Thoracic aorta (tissue), 2 donors: ENCODE results near the gene MYO5A. TPM values are rescaled to one million over a fixed set of nuclear protein-coding genes. Genes with fewer than 3 reads are reported as not detected.
"Not testable (repeated sequence)": the region's sequence is repeated elsewhere in the genome, so short reads cannot be mapped to it uniquely, and the experiment has no call there.

Experiments
- ATAC-seq: fragments of 150-250 bp; one replicate; pipeline ENCODE4 v1.8.0; 2017; ENCODE audit warnings: low read depth; ENCODE audit not compliant: insufficient number of reproducible peaks, low FRiP score
- DNase-seq: peaks from one replicate; pipeline ENCODE4 v3.0.0-alpha.2; 2020; ENCODE audit warnings: low spot score
- H3K27ac ChIP-seq, 2 donors: fragments of 200-600 bp; sonication (generic); 1 replicate in 1 of 2; 2 replicates in 1 of 2; pipeline ENCODE4 v1.5.1; 2016; ENCODE audit warnings: mild to moderate bottlenecking in 2 of 2, moderate library complexity in 2 of 2
- H3K27me3 ChIP-seq: fragments of 200-600 bp; sonication (generic); replicated peaks from 2 replicates; pipeline ENCODE4 v1.6.0; 2016; ENCODE audit warnings: mild to moderate bottlenecking; ENCODE audit not compliant: insufficient read depth
- H3K36me3 ChIP-seq: fragments of 200-600 bp; sonication (generic); one replicate; pipeline ENCODE4 v1.5.1; 2016
- H3K4me1 ChIP-seq, 2 donors: fragments of 200-600 bp; sonication (generic); 1 replicate in 1 of 2; 2 replicates in 1 of 2; pipeline versions ENCODE4 v1.5.1 to v1.6.0; 2016; ENCODE audit warnings: low read depth in 2 of 2, mild to moderate bottlenecking in 1 of 2; ENCODE audit not compliant: control insufficient read depth in 1 of 2
- H3K4me3 ChIP-seq: fragments of 200-600 bp; sonication (generic); 2 replicates; pipeline ENCODE4 v1.5.1; 2016; ENCODE audit warnings: mild to moderate bottlenecking
- H3K9me3 ChIP-seq: fragments of 200-600 bp; sonication (generic); 2 replicates; pipeline ENCODE4 v1.5.1; 2016
- total RNA-seq, 2 donors: library from RNA; depleted of rRNA; stranded (reverse); fragments of >200 nt; gene quantifications; one replicate each; pipeline versions ENCODE4 v1.1.0 to v1.2.3, GENCODE V29; 2016
- TF ChIP-seq, protein P1 (sequence below): fragments of 200-600 bp; sonication (generic); IDR thresholded peaks from one replicate; pipeline ENCODE4 v1.5.1; 2019; ENCODE audit warnings: antibody characterized with exemption

MYO5A gene
- 10 to 100 TPM; 37.6 to 58.8 TPM for total RNA-seq

DNA sequence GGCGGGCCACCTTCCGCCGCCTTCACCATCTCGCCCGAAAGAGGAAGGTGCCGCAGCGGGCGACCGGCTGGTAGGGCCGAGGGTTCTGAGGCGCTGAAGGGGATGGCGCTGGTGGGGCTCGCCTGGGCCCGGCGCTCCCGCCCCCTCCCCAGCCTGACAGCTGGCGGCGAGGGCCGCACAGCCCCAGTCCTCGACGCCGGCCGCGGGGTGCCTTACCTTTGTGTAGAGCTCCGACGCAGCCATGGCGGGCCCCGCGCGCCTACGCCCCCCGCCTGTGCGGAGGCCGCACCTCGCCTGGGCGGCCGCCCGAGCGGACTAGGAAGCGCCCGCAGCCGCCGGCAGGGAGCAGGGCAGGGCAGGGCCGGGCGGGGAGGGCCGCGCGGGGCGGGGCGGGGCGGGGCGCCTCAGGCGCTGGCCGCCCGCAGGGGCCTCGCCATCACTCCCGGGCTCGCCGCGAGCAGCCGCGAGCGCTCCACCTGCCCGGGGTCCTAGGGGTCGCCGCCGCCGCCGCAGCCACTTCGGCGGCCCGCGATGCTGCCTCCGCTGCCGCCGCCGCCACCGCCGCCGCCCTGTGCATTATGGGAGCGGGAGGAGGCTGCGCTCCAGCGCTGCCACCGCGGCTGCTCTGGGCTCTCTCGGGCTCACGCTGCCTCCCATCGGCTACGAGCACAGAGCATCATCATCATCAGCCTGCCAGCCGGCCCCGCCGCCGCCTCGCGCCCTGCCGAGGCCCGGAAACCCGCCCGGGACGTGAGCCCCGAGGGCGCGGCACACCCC, at the start of gene MYO5A:
TSS of gene MYO5A (minus strand) at position 317 of the 777 bp plus-strand sequence. CDS start at position 243, 74 bp downstream.
- Histone ChIP-seq H3K27ac (peak within 1 kb of the TSS; percentile 58 to 77), H3K9me3 (no peaks in the 10 kb centered on the region), H3K27me3 (no peaks in the 10 kb centered on the region), H3K36me3 (no peaks in the 10 kb centered on the region), H3K4me3 (peak within 1 kb of the TSS; percentile 95), H3K4me1 (peaks cover 10 to 18% of the 10 kb centered on the region in 2 donors)
- DNase-seq (no peak), ATAC-seq (peak; percentile 69)
- TF ChIP-seq, protein P1, sequence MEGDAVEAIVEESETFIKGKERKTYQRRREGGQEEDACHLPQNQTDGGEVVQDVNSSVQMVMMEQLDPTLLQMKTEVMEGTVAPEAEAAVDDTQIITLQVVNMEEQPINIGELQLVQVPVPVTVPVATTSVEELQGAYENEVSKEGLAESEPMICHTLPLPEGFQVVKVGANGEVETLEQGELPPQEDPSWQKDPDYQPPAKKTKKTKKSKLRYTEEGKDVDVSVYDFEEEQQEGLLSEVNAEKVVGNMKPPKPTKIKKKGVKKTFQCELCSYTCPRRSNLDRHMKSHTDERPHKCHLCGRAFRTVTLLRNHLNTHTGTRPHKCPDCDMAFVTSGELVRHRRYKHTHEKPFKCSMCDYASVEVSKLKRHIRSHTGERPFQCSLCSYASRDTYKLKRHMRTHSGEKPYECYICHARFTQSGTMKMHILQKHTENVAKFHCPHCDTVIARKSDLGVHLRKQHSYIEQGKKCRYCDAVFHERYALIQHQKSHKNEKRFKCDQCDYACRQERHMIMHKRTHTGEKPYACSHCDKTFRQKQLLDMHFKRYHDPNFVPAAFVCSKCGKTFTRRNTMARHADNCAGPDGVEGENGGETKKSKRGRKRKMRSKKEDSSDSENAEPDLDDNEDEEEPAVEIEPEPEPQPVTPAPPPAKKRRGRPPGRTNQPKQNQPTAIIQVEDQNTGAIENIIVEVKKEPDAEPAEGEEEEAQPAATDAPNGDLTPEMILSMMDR, result no peak

DNA sequence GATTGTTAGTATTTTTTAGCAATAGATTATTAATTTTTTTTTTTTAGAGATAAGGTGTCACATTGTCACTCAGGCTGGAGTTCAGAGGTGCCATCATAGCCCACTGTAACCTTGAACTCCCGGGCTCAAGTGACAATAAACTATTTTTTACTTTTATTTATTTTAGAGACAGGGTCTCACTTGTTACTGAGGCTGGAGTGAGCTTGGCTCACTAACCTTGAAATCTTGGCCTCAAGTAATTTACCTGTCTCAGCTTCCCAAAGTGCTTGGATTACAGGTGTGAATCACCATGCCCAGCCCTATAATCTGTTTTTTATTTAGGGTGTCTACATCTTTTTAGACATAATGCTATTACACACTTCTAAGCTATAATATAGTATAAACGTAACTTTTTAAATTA, 48.0 kb upstream of the MYO5A start:
- no peak overlapping the region for H3K4me3 ChIP-seq
- no peak for DNase-seq
- H3K27ac ChIP-seq, result no peak overlapping the region
- no peaks in the 10 kb centered on the region for H3K36me3 ChIP-seq
- TF ChIP-seq, protein P1, result no peak
- no peaks in the 10 kb centered on the region for H3K4me1 ChIP-seq
- no peaks in the 10 kb centered on the region for H3K9me3 ChIP-seq
- H3K27me3 ChIP-seq, result no peaks in the 10 kb centered on the region
- no peak for ATAC-seq

DNA sequence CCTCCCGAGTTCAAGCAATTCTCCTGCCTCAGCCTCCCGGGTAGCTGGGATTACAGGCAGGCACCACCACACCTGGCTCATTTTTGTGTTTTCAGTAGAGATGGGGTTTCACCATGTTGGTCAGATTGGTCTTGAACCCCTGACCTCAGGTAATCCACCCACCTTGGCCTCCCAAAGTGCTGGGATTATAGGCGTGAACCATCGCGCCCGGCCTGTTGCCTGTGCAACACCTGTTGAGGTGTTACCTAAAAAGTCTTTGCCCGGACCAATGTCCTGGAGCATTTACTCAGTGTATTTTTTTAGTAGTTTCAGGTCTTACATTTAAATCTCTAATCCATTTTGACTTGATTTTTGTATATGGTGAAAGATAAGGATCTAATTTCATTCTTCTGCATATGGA, 46.9 kb upstream of the MYO5A start:
- H3K27me3 ChIP-seq, H3K9me3 ChIP-seq, H3K27ac ChIP-seq, H3K4me1 ChIP-seq, H3K36me3 ChIP-seq, ATAC-seq, DNase-seq, H3K4me3 ChIP-seq: not testable (repeated sequence)

DNA sequence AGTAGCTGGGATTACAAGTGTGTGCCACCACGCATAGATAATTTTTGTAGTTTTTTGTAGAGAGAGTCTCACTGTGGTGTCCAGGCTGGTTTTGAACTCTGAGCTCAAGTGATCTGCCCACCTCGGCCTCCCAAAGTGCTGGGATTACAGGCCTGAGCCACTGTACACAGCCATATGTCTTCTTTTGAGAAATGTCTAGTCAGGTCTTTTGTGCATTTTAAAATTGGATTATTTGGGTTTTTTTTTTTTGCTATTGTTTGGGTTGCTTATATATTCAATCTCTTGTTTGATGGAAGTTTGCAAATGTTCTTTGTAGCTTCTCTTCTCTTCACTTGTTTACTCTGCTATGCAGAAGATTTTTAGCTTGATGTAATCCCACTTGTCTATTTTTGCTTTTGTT, 46.4 kb upstream of the MYO5A start:
- Histone ChIP-seq H3K9me3 (no peaks in the 10 kb centered on the region), H3K36me3 (no peaks in the 10 kb centered on the region), H3K27me3 (no peaks in the 10 kb centered on the region), H3K4me3 (no peak overlapping the region), H3K27ac (no peak overlapping the region), H3K4me1 (no peaks in the 10 kb centered on the region)
- no peak for ATAC-seq
- DNase-seq, result no peak
- TF ChIP-seq, protein P1, result no peak

DNA sequence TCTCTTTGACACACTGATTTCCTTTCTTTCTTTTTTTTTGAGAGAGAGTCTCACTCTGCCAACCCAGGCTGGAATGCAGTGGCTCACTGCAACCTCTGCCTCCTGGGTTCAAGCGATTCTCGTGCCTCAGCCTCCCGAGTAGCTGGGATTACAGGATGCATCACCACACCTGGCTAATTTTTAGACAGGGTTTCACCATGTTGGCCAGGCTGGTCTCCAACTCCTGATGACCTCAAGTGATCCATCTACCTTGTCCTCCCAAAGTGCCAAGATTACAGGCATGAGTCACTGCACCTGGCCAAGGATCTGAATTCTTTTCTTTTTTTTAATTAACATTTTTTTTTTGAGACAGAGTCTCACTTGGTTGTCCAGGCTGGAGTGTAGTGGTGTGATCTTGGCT, 45.9 kb upstream of the MYO5A start:
- ATAC-seq, H3K27ac ChIP-seq, H3K4me1 ChIP-seq, H3K9me3 ChIP-seq, H3K27me3 ChIP-seq, DNase-seq, H3K36me3 ChIP-seq, H3K4me3 ChIP-seq: not testable (repeated sequence)

DNA sequence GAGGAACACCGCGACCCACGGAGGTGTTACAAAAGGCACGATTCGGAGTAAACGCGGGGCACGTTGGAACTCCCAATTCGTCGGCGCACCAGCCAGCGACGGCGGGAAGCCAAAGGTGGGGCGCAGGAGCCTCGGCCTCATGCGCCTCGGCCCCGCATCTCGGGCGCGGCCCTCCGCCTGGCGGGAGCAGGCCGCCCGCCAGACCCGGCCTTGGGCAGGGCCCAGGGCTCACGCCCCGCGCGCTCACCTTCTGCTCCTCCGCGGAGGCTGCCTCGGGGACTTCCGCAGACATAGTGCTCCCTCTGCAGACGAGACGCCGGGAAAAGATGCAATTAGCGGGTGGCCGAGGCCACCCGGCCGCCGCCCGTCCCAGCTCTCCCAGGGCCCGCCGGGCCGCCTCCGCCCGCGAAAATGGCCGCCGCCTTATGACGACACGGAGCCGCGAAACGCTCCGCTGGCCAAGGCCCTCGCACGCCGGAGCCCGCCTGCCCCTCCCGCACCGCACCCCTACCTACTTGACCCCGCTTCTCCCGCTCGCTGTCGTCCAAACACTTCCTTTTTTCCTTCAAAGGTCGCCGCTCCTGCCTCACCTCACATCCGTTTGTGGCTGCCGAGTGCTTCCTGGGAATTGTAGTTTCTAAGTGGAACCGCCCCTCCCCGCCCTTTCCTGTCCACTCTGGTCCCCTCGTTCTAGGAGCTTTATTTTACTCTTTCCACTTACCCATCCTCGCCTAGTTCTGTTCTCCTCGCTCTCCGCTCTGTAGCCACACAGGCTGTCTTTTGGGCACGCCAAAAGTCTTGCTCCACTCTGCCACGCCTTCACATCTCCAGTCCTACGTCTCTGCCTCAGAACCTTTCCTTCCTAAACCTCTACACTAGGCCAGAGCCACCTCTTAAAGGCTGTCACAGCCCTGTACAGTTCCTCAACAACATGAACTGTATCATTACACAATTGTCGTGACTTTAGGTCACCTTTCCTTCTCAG, 40.2 kb upstream of the MYO5A start, which contains the start of gene ARPP19:
TSS of gene ARPP19 (minus strand) at position 430 of the 985 bp plus-strand sequence. CDS start at position 292, 138 bp downstream.
- TF ChIP-seq, protein P1, result no peak
- H3K9me3 ChIP-seq, result no peaks in the 10 kb centered on the region
- H3K27ac ChIP-seq, result peak within 1 kb of the TSS; percentile 90 to 93
- ATAC-seq (peak; percentile 87), DNase-seq (peak; percentile 72)
- H3K36me3 ChIP-seq, result no peaks in the 10 kb centered on the region
- peak within 1 kb of the TSS; percentile 99 for H3K4me3 ChIP-seq
- peaks cover 31 to 40% of the 10 kb centered on the region in 2 donors for H3K4me1 ChIP-seq
- no peaks in the 10 kb centered on the region for H3K27me3 ChIP-seq
